ENCODE results near the gene AGPAT4. TPM values are rescaled to one million over a fixed set of nuclear protein-coding genes. Genes with fewer than 3 reads are reported as not detected.

Gene AGPAT4
- polyA plus RNA-seq, 3 donors: 6.4 to 15.8 (median 6.9) TPM

DNA sequence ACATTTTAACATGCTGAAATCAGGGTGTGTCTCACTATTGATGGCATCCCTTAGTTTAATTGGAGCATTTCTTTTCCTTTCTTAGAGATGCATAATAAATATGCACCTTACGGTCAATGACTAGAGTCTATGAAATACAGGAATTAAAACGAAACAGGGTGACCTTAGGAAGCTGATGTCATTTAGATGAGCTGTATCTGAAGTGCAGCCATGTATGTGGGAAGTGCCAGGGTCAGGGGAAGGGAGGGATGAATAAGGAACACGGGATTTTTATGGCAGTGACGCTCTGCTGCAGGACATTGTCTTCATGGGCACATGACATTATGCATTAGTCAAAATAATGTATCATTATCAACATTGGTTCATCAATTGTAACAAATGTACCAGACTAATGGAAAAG, 84.0 kb downstream of the AGPAT4 start:
- WGBS (ENCODE audit: insufficient coverage): 100% methylated on average over 1 of the region's 4 CpGs
- no peaks in the 10 kb centered on the region for H3K27me3 ChIP-seq (ENCODE audit: control insufficient read depth in 2 of 2, insufficient read depth in 2 of 2, low read length in 2 of 2)
- no peaks in the 10 kb centered on the region for H4K20me1 ChIP-seq (ENCODE audit: insufficient read depth, low read length)
- H3K27ac Mint-ChIP-seq: no peak overlapping the region
- H3K4me3 ChIP-seq (replicated peaks in 1 of 3; ENCODE audit: low read depth in 2 of 3, low read length in 3 of 3): no peak overlapping the region
- peaks cover 0 to 6% of the 10 kb centered on the region in 2 donors for H3K4me1 ChIP-seq (ENCODE audit: control insufficient read depth in 1 of 2, insufficient read depth in 2 of 2, low read length in 2 of 2)
- TF ChIP-seq, protein P1, sequence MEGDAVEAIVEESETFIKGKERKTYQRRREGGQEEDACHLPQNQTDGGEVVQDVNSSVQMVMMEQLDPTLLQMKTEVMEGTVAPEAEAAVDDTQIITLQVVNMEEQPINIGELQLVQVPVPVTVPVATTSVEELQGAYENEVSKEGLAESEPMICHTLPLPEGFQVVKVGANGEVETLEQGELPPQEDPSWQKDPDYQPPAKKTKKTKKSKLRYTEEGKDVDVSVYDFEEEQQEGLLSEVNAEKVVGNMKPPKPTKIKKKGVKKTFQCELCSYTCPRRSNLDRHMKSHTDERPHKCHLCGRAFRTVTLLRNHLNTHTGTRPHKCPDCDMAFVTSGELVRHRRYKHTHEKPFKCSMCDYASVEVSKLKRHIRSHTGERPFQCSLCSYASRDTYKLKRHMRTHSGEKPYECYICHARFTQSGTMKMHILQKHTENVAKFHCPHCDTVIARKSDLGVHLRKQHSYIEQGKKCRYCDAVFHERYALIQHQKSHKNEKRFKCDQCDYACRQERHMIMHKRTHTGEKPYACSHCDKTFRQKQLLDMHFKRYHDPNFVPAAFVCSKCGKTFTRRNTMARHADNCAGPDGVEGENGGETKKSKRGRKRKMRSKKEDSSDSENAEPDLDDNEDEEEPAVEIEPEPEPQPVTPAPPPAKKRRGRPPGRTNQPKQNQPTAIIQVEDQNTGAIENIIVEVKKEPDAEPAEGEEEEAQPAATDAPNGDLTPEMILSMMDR (IDR thresholded peaks at IDR 0.05): no peak
- H3K9me3 ChIP-seq (replicated peaks in 1 of 2; ENCODE audit: control insufficient read depth in 1 of 2, insufficient read depth in 1 of 2, low read length in 2 of 2): no peaks in the 10 kb centered on the region
- H3K4me2 ChIP-seq (replicated peaks; ENCODE audit: extremely low read depth, low read length, poor library complexity, severe bottlenecking): no peak overlapping the region
- no peak overlapping the region for H3K27ac ChIP-seq (ENCODE audit: low read depth in 1 of 2, low read length in 2 of 2)
- H3K9ac ChIP-seq (ENCODE audit: insufficient read depth, low read length, poor library complexity, severe bottlenecking): no peak overlapping the region
- H2AFZ ChIP-seq (ENCODE audit: insufficient read depth, low read depth, low read length, poor library complexity, severe bottlenecking): no peak overlapping the region
- no peaks in the 10 kb centered on the region for H3K36me3 ChIP-seq (replicated peaks in 1 of 2; ENCODE audit: control insufficient read depth in 1 of 2, insufficient read depth in 2 of 2, low read length in 2 of 2)
- no peak for DNase-seq
- intact Hi-C loops (cut with micrococcal nuclease): no loop called here
- peaks cover 10% of the 10 kb centered on the region for H3K4me1 Mint-ChIP-seq
- peaks cover 0 to 5% (median 3%) of the 10 kb centered on the region in 7 donors for H3K9me3 Mint-ChIP-seq
- H3K4me3 Mint-ChIP-seq: no peak overlapping the region
- no peaks in the 10 kb centered on the region for H3K79me2 ChIP-seq (ENCODE audit: insufficient read depth, low read length)
- H3K27me3 Mint-ChIP-seq (ENCODE audit: low read depth in 3 of 3): peaks cover 1 to 8% (median 1%) of the 10 kb centered on the region in 3 donors
- H3K36me3 Mint-ChIP-seq: peaks cover 0 to 5% of the 10 kb centered on the region in 2 donors

DNA sequence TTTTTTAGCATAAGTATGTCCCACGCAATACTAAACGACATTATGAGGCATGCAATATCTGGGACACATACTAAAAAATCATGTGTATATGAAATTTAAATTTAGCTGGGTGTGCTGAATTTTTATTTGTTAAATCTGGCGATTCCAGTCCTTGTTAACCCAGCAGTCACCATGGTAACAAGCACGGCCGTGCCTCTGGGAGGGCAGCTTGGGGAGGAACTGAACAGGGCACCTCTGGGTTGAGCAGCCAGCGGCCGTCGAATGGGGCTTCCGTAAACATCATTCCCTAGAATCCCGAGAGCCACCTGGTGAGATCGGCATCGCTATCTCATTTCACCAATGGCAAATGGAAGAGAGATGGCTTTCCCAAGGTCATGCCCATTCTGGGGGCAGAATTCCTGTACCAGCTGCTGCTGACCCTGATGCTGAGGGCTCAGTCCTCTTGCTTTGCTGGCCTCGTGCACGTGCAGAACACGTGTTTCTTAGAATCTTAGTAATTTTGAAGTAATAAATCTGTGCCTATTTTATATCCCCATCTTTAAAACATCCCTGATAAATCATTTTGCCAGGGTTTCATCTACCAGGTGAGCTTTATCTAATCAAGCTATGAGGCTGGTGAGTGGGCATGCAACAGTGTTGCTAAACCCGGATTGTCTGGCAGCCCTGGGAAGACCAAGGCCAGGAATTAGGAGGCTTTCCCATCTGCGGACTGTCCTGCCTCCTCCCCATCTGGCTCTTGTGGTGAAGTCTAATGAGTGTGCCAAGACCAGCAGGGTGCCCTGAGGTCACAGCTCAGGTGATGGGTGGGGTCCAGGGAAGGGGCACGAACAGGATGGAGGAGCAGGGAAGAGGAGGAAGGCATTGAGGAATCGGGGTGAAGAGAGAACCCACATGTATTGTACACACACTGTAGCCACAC, 85.1 kb downstream of the AGPAT4 start:
- no peak overlapping the region for H3K27ac ChIP-seq (ENCODE audit: low read depth in 1 of 2, low read length in 2 of 2)
- Mint-ChIP-seq H3K4me1 (peaks cover 10% of the 10 kb centered on the region), H3K27ac (peak overlapping the region in 2 of 7 donors; percentile 25 to 51), H3K9me3 (peaks cover 0 to 5% (median 3%) of the 10 kb centered on the region in 7 donors), H3K36me3 (peaks cover 0 to 5% of the 10 kb centered on the region in 2 donors), H3K27me3 (ENCODE audit: low read depth in 3 of 3) (peaks cover 1 to 10% (median 1%) of the 10 kb centered on the region in 3 donors), H3K4me3 (no peak overlapping the region)
- H3K4me1 ChIP-seq (ENCODE audit: control insufficient read depth in 1 of 2, insufficient read depth in 2 of 2, low read length in 2 of 2): peaks cover 0 to 6% of the 10 kb centered on the region in 2 donors
- H3K9ac ChIP-seq (ENCODE audit: insufficient read depth, low read length, poor library complexity, severe bottlenecking): no peak overlapping the region
- no peaks in the 10 kb centered on the region for H4K20me1 ChIP-seq (ENCODE audit: insufficient read depth, low read length)
- no peak overlapping the region for H2AFZ ChIP-seq (ENCODE audit: insufficient read depth, low read depth, low read length, poor library complexity, severe bottlenecking)
- no peaks in the 10 kb centered on the region for H3K9me3 ChIP-seq (replicated peaks in 1 of 2; ENCODE audit: control insufficient read depth in 1 of 2, insufficient read depth in 1 of 2, low read length in 2 of 2)
- DNase-seq: no peak
- TF ChIP-seq, protein P1 (IDR thresholded peaks at IDR 0.05): no peak
- 94% methylated on average over 11 of the region's 19 CpGs for WGBS (ENCODE audit: insufficient coverage)
- H3K36me3 ChIP-seq (replicated peaks in 1 of 2; ENCODE audit: control insufficient read depth in 1 of 2, insufficient read depth in 2 of 2, low read length in 2 of 2): no peaks in the 10 kb centered on the region
- H3K4me2 ChIP-seq (replicated peaks; ENCODE audit: extremely low read depth, low read length, poor library complexity, severe bottlenecking): no peak overlapping the region
- intact Hi-C loops (cut with micrococcal nuclease): no loop called here
- H3K27me3 ChIP-seq (ENCODE audit: control insufficient read depth in 2 of 2, insufficient read depth in 2 of 2, low read length in 2 of 2): no peaks in the 10 kb centered on the region
- H3K79me2 ChIP-seq (ENCODE audit: insufficient read depth, low read length): no peaks in the 10 kb centered on the region
- no peak overlapping the region for H3K4me3 ChIP-seq (replicated peaks in 1 of 3; ENCODE audit: low read depth in 2 of 3, low read length in 3 of 3)
